Stimulated activated CD8-positive, alpha-beta memory T cell treated with anti-CD3 and anti-CD28 coated beads, Interleukin-15, amount 100 ng/mL, for 4 hours (primary cell): Measurements from ENCODE around the gene KCNIP4.

Experiments used
- DNase-seq, 2 donors: peaks; one replicate each; pipeline ENCODE4 v3.0.0-alpha.2; 2020; ENCODE audit warnings: low read depth in 2 of 2

KCNIP4 gene

GRCh38 chr4:20954541-20954940 is 994.0 kb downstream of the KCNIP4 start:
- DNase-seq, result no peak

GRCh38 chr4:20944961-20945360 is 1003.6 kb downstream of the KCNIP4 start:
- no peak for DNase-seq

DNA sequence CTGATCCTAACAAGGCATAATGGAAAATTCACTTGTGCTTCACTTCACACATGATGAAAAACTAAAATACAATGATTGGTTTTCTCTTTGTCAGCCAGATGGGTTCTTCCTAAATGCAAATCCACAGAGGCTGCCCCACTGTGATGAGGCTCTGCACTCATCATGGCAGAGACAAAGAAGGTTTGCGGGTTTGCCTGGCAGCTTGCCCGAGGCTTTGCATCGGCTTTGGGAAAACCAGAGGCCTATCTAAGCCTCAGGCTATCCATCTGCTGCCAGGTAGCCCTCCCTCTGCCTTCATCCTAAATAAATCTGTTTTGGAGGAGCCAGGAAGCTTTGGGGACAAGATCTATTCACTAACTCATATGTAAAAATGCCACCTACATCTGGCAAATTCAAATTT is 1004.1 kb downstream of the KCNIP4 start:
- DNase-seq, result no peak

DNA sequence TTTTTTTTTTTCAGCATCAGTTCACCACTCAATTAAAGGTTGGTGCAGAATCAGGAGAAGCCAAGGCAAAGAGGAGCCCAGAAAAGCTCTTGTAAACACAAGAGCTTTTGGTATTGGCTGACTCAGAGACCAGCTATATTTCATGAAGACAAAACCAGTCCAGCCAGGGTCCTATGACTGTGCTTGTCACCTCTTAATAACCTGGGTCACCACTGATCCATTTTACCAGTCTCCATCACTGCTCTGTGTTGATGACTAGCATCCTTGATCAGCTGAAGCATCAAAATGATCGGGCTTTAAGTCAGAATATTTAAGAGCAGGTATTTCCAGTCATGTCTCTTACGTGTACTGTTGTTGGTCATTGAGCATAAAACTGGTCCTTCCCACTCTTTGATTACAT is 1010.4 kb downstream of the KCNIP4 start:
- no peak for DNase-seq

GRCh38 chr4:20926529-20926928 is 1022.0 kb downstream of the KCNIP4 start:
- DNase-seq, result no peak

GRCh38 chr4:20925176-20925575 is 1023.4 kb downstream of the KCNIP4 start:
- DNase-seq, result no peak

- no peak for DNase-seq
Observed at GRCh38 chr4:20922962-20923361, 1025.6 kb downstream of the KCNIP4 start.

DNA sequence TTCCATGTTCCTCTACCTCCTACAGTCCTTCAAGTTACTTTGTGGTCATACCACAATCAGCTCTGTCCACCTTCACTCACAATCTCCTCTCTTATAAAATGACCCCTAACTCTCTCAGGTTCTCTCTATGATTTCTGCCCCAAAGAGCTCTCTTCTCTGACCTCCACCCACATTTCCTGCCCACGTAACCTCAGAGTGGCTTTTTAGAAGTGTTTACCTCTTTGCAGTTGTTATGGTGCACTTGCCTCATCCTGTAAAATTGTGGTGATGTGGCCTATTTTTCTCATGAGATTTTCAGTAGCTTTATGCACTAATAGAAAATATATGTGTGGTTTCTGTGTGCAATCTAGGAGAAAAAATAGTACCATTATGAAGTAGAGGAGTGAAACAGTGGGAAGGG is 1032.5 kb downstream of the KCNIP4 start:
- no peak for DNase-seq

DNA sequence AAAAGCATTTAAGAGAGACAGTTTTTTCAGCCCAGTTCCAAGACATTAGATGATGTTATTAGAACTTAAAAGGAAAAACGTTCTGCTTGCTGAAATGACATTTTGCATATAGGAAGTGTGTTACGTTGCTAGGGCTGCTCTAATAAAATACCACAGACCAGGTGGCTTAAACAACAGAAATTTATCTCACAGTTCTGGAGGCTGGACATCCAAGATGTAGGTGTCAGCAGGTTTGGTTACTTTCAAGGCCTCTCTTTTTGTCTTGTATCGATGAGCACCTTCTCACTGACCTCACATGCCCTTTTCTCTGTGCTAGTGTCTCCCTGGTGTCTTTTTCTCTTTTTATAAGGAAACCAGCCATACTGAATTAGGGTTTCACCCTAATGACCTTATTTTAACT is 1043.6 kb downstream of the KCNIP4 start:
- no peak for DNase-seq

DNA sequence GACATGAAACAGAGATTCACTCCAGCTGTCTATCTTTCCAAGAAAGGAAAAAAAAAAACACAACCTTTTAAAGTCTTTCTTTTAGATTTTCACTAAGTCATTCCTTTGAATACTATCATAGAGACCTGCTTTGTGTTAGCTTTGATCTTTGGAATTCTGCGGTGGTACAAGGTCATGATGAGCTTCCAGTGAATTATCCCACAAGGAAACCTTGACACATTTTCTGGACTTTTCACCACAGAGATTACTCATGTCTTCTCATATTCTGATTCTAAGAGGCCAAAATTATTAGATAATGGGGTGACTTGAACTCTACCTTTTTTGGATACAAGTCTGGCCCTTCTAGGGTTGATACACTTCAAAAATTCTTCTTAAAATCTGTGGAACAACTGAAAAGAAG is 1046.7 kb downstream of the KCNIP4 start:
- no peak for DNase-seq

- DNase-seq, result no peak
Observed at GRCh38 chr4:20899591-20899990, 1049.0 kb downstream of the KCNIP4 start.

DNA sequence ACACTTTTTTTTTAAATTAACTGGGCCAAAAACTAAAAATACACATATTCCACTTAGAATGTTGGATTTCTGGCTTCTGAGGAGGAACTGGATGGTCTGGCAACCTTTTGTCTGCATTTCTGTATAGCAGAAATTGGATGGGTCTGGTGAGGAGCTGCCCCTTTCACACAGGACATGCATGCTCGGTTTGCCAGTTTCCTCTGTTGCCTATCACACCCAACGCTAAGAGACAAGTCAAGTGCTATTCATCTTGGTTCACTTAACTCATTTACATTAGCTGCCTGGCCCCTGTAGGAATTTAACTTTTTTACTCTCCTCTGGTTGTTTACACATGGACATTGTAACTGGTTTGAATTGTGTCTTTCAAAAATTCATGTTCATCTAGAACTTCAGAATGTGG is 1052.6 kb downstream of the KCNIP4 start:
- DNase-seq, result no peak

- DNase-seq, result no peak
Observed at GRCh38 chr4:20895208-20895607, 1053.4 kb downstream of the KCNIP4 start.

- no peak for DNase-seq
Observed at GRCh38 chr4:20890761-20891160, 1057.8 kb downstream of the KCNIP4 start.

DNA sequence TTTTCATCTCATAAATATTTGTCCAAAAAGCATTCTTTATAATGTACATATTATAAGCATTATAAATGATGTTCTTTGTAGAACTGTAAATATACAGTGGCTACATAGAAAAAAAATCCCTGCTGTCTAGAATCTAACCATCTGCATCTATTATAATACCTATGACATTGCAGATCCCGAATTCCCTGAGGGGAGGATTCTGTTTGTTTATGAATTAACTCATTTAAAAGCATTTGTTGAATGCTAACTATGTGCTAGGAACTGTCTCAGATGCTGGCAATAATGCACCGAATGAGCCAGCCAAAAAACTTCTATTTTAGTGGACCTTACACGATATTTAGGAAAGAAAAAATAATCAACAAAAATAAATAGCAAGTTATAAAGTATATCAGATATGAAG is 1058.7 kb downstream of the KCNIP4 start:
- no peak for DNase-seq

- no peak for DNase-seq
Observed at GRCh38 chr4:20883677-20884076, 1064.9 kb downstream of the KCNIP4 start.

DNA sequence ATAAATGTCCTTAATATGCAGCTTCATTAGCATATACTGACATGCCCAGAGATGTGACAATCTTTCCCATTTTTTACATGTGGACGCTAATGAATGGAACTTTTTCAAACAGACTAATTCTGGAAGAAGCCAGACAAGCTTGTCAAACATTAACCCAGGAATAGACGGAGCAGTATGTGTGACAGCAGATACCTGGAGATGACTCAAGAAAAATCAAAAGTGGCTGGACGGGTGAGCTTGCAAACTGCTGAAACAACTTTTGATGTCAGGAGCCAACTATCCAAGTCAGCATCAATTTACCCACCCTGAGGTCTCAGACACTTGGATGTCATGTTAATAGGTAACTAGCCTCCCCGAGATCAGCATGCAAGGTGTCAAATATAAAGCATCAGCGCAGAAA is 1065.3 kb downstream of the KCNIP4 start:
- DNase-seq, result no peak

GRCh38 chr4:20882500-20882899 is 1066.1 kb downstream of the KCNIP4 start:
- DNase-seq, result no peak

- no peak for DNase-seq
Observed at GRCh38 chr4:20881658-20882057, 1066.9 kb downstream of the KCNIP4 start.

- DNase-seq, result no peak
Observed at GRCh38 chr4:20878806-20879205, 1069.8 kb downstream of the KCNIP4 start.

DNA sequence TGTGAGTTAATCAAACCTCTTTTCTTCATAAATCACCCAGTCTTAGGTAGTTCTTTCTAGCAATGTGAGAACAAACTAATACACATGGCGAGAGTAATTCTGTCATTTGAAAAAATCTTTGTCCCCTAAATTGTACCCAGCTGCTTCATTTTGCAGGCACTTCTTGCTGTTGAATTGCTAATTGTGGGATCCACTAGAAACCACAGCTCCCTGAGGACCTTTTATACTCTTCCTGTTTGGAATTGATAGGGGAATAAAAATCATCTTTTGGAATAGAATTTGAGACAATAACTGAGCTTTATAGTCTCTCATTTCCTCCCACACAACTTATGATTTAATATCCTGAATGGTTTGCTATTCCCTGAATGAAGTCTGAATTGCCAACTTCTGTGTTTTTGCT is 1078.1 kb downstream of the KCNIP4 start:
- no peak for DNase-seq

- DNase-seq, result no peak
Observed at GRCh38 chr4:20868108-20868507, 1080.5 kb downstream of the KCNIP4 start.

DNA sequence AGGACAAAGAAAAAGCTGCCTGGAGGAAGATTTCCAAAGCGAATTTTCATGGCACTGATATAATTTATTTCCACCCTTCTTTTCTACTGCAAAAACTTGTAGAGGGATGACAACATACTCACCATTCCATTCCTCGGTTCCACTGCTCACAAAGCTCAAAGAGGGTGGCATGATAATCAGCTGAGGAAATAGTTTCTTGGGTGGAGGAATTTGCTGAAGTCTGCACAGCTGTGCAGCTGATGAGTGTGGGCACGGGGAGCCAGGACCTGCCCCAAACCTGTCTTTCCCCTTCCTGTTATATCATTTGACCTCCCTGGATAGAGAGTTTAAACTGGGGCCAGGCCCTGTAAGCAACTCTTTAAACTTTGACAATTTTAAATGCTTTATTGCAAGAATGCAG is 1087.7 kb downstream of the KCNIP4 start:
- DNase-seq, result no peak

DNA sequence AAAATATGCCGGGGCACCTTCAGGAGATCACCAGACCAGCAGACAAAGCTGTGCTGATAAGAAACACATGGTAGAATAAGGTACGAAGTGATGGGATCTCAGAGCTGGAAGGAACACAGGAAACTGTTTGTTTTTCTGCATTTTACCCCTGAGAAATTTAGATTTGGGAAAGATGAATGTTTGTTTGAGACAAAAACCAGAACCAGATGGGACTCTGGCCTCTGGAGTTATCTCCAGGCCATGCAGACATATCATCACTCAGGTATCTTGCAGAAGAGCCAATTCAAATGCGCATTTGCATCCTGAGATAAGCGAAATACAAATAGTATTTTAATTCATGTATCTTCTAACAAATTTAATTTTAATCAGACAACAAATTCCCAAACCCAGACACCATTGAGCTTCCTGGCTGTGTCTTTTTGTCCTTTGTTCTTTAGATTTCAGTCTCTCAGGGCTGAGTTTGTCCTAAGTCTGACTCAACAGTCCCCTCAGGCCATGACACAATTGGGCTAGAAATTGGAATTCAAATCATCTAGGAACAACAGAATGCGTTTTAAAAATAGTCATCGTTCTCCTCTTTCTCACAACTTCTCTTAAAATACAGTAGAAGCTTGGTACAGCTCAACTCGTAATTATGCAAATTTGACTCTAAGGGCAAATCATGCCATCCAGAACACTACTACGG is 1089.3 kb downstream of the KCNIP4 start:
- DNase-seq, result no peak
